ENCODE data around the gene SHANK2. TPM values are rescaled to one million over a fixed set of nuclear protein-coding genes. Genes with fewer than 3 reads are reported as not detected.

SHANK2 gene
- total RNA-seq, 6 donors from 2014 or later: 43.6 to 277 (median 75.5) TPM

DNA sequence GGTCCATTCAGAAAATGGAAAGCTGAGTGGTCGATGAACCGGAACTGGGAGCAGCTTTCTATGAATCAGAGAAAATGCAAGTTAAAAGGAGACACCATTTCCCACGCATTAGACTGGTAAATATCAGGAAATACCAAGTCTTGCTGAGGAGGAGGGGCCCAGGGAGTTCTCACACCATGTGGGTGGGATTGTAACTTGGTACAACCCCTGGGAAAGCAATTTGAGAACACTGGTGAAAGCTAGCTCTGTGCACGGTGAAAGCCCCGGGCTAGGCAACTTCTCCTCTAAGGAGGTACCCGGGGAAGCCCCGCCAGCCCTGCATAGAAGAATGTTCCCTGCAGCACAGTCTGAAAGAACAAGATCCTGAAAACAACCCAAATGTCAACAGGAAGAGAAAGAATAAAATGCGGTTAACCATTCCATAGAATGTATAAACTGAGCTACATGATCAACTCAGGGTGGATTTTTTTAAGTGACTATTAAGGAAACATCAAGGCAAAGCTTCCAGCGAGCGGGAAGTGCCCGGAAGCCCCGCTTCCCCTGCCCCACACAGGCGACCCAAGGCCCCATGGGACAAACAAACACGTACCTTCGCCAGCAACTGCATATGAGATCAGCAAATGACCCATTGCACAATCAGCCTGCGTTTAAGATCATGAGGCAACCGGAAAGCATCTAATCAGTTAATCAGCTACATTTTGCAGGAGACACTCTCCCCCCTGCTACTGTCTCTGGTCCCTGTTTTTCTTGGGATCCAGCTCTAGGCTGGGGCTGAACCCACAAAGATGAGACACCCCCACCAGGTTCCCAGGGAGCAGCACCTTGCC, 11.3 kb downstream of the SHANK2 start:
- peak; percentile 51 to 55 for ATAC-seq (ENCODE audit: low FRiP score in 2 of 2)
- no peaks in the 10 kb centered on the region for H3K9me3 ChIP-seq
- H3K36me3 ChIP-seq: peaks cover 0 to 5% (median 0%) of the 10 kb centered on the region in 4 donors
- TF ChIP-seq EP300 (IDR thresholded peaks at IDR 0.05) (peak in 2 of 4 donors; percentile 16 to 71), POLR2AphosphoS5 (IDR thresholded peaks at IDR 0.05) (peak; percentile 65 to 69), POLR2A (IDR thresholded peaks at IDR 0.05) (no peak), CTCF (IDR thresholded peaks at IDR 0.05) (no peak)
- peak overlapping the region; percentile 37 to 66 (median 58) for H3K27ac ChIP-seq
- 15% methylated on average over 17 of the region's 17 CpGs for WGBS, 2 donors
- DNase-seq: peak; percentile 62 to 80
- peak overlapping the region in 2 of 4 donors; percentile 13 to 23 for H3K4me3 ChIP-seq
- no peaks in the 10 kb centered on the region for H3K27me3 ChIP-seq
- peaks cover 8 to 18% (median 13%) of the 10 kb centered on the region in 4 donors for H3K4me1 ChIP-seq

- H3K27me3 ChIP-seq: no peaks in the 10 kb centered on the region
- H3K36me3 ChIP-seq: peaks cover 0 to 5% (median 0%) of the 10 kb centered on the region in 4 donors
- 93 to 97% methylated on average over 10 to 12 of the region's 12 CpGs for WGBS, 2 donors
- peaks cover 8 to 18% (median 13%) of the 10 kb centered on the region in 4 donors for H3K4me1 ChIP-seq
- H3K27ac ChIP-seq: peak overlapping the region in 3 of 4 donors; percentile 37 to 66 (median 58)
- no peak for ATAC-seq (ENCODE audit: low FRiP score in 2 of 2)
- peak in 1 of 2 donors; percentile 10 for DNase-seq
- TF ChIP-seq CTCF (IDR thresholded peaks at IDR 0.05) (no peak), POLR2A (IDR thresholded peaks at IDR 0.05) (no peak), POLR2AphosphoS5 (IDR thresholded peaks at IDR 0.05) (no peak), EP300 (IDR thresholded peaks at IDR 0.05) (no peak)
- no peaks in the 10 kb centered on the region for H3K9me3 ChIP-seq
- H3K4me3 ChIP-seq: no peak overlapping the region
Measured at GRCh38 chr11:71240061-71240690, 12.2 kb downstream of the SHANK2 start.

- H3K4me3 ChIP-seq: no peak overlapping the region
- H3K27me3 ChIP-seq: no peaks in the 10 kb centered on the region
- ATAC-seq (ENCODE audit: low FRiP score in 2 of 2): no peak
- TF ChIP-seq POLR2AphosphoS5 (IDR thresholded peaks at IDR 0.05) (no peak), POLR2A (IDR thresholded peaks at IDR 0.05) (no peak), CTCF (IDR thresholded peaks at IDR 0.05) (no peak), EP300 (IDR thresholded peaks at IDR 0.05) (no peak)
- peaks cover 8 to 18% (median 13%) of the 10 kb centered on the region in 4 donors for H3K4me1 ChIP-seq
- no peak for DNase-seq
- 73 to 78% methylated on average over 4 to 7 of the region's 7 CpGs for WGBS, 2 donors
- H3K27ac ChIP-seq: no peak overlapping the region
- H3K9me3 ChIP-seq: no peaks in the 10 kb centered on the region
- H3K36me3 ChIP-seq: peaks cover 0 to 5% (median 0%) of the 10 kb centered on the region in 4 donors
Measured at GRCh38 chr11:71239581-71239980, 12.8 kb downstream of the SHANK2 start.

DNA sequence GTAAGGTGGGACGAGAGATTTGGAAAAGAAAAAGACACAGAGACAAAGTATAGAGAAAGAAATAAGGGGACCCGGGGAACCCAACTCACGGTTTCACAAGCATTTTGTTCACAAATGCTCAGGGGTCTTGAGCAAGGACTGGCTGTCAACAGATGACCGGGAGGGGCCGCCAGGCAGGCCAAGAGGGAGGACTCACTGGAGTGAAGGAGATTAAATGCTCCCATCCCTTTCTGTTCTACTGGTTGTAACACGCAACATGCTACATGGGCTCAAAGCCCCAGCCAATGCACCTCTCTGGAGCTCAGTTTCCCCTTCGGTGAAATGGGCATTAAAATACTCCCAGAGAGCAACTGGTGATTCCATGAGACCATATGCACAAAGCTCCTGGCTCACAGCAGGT, 13.4 kb downstream of the SHANK2 start:
- TF ChIP-seq POLR2A (IDR thresholded peaks at IDR 0.05): no peak
- TF ChIP-seq POLR2AphosphoS5 (IDR thresholded peaks at IDR 0.05): no peak
- no peak for TF ChIP-seq CTCF (IDR thresholded peaks at IDR 0.05)
- no peak for TF ChIP-seq EP300 (IDR thresholded peaks at IDR 0.05)
- WGBS, 2 donors: 88 to 89% methylated on average over 7 of the region's 7 CpGs

More for the DNA sequence above, 13.4 kb downstream of the SHANK2 start:
- Histone ChIP-seq H3K4me1 (peaks cover 8 to 18% (median 13%) of the 10 kb centered on the region in 4 donors), H3K9me3 (no peaks in the 10 kb centered on the region), H3K4me3 (no peak overlapping the region), H3K27ac (no peak overlapping the region), H3K27me3 (no peaks in the 10 kb centered on the region), H3K36me3 (peaks cover 0 to 5% (median 0%) of the 10 kb centered on the region in 4 donors)
- ATAC-seq (ENCODE audit: low FRiP score in 2 of 2) (no peak), DNase-seq (peak in 1 of 2 donors; percentile 3)

Measured in upper lobe of left lung (tissue), 6 donors.